ENCODE data around the gene SPDYE4.

SPDYE4 gene

DNA sequence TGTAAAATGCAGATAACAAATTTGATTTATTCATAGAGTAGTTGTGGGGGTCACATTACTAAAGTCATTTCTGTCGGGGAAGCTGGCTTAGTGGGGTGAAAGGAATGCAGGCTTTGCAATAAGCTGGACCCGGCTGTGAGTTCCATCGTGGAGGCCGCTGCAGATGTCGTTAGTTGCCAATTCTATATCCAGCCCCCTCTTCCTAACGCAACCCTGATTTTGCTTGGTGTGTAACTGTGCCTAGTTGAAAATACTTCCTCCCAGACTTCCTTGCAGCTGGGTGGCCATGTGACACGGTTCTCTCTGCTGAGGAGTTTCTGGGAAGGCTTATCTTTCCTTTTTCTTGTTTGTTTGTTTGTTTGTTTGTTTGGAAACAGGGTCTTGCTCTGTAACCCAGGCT, 36.3 kb upstream of the SPDYE4 start:
- Histone ChIP-seq H3K27me3 (ENCODE audit: insufficient read depth, poor library complexity, severe bottlenecking) (no peaks in the 10 kb centered on the region), H3K4me3 (replicated peaks; ENCODE audit: insufficient read depth, low read length) (no peak overlapping the region), H3K27ac (replicated peaks) (peak overlapping the region; percentile 67)
- DNase-seq (ENCODE audit: low read depth in 1 of 2, low spot score in 1 of 2): no peak
- no peak for TF ChIP-seq SPI1 (IDR thresholded peaks at IDR 0.05; ENCODE audit: borderline replicate concordance, low read depth)
- TF ChIP-seq, protein P1, sequence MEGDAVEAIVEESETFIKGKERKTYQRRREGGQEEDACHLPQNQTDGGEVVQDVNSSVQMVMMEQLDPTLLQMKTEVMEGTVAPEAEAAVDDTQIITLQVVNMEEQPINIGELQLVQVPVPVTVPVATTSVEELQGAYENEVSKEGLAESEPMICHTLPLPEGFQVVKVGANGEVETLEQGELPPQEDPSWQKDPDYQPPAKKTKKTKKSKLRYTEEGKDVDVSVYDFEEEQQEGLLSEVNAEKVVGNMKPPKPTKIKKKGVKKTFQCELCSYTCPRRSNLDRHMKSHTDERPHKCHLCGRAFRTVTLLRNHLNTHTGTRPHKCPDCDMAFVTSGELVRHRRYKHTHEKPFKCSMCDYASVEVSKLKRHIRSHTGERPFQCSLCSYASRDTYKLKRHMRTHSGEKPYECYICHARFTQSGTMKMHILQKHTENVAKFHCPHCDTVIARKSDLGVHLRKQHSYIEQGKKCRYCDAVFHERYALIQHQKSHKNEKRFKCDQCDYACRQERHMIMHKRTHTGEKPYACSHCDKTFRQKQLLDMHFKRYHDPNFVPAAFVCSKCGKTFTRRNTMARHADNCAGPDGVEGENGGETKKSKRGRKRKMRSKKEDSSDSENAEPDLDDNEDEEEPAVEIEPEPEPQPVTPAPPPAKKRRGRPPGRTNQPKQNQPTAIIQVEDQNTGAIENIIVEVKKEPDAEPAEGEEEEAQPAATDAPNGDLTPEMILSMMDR (IDR thresholded peaks at IDR 0.05; ENCODE audit: insufficient read depth, low read length): no peak

- H3K27me3 ChIP-seq (ENCODE audit: insufficient read depth, poor library complexity, severe bottlenecking): no peaks in the 10 kb centered on the region
- H3K4me3 ChIP-seq (replicated peaks; ENCODE audit: insufficient read depth, low read length): no peak overlapping the region
- peak; percentile 35 to 55 for DNase-seq (ENCODE audit: low read depth in 1 of 2, low spot score in 1 of 2)
- H3K27ac ChIP-seq (replicated peaks): peak overlapping the region; percentile 67
- TF ChIP-seq SPI1 (IDR thresholded peaks at IDR 0.05; ENCODE audit: borderline replicate concordance, low read depth) (peak; percentile 71), POLR2AphosphoS5 (IDR thresholded peaks at IDR 0.05; ENCODE audit: low read depth) (no peak), GABPA (IDR thresholded peaks at IDR 0.05; ENCODE audit: low read depth) (no peak)
- TF ChIP-seq, protein P2, sequence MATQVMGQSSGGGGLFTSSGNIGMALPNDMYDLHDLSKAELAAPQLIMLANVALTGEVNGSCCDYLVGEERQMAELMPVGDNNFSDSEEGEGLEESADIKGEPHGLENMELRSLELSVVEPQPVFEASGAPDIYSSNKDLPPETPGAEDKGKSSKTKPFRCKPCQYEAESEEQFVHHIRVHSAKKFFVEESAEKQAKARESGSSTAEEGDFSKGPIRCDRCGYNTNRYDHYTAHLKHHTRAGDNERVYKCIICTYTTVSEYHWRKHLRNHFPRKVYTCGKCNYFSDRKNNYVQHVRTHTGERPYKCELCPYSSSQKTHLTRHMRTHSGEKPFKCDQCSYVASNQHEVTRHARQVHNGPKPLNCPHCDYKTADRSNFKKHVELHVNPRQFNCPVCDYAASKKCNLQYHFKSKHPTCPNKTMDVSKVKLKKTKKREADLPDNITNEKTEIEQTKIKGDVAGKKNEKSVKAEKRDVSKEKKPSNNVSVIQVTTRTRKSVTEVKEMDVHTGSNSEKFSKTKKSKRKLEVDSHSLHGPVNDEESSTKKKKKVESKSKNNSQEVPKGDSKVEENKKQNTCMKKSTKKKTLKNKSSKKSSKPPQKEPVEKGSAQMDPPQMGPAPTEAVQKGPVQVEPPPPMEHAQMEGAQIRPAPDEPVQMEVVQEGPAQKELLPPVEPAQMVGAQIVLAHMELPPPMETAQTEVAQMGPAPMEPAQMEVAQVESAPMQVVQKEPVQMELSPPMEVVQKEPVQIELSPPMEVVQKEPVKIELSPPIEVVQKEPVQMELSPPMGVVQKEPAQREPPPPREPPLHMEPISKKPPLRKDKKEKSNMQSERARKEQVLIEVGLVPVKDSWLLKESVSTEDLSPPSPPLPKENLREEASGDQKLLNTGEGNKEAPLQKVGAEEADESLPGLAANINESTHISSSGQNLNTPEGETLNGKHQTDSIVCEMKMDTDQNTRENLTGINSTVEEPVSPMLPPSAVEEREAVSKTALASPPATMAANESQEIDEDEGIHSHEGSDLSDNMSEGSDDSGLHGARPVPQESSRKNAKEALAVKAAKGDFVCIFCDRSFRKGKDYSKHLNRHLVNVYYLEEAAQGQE (IDR thresholded peaks at IDR 0.05; ENCODE audit: insufficient replicate concordance, low read depth): no peak
- TF ChIP-seq, protein P1 (IDR thresholded peaks at IDR 0.05; ENCODE audit: insufficient read depth, low read length): no peak
Measured at GRCh38 chr17:8793649-8794048, 35.3 kb upstream of the SPDYE4 start.

GRCh38 chr17:8792646-8793045, 34.3 kb upstream of the SPDYE4 start:
- Histone ChIP-seq H3K27me3 (ENCODE audit: insufficient read depth, poor library complexity, severe bottlenecking) (no peaks in the 10 kb centered on the region), H3K27ac (replicated peaks) (no peak overlapping the region), H3K4me3 (replicated peaks; ENCODE audit: insufficient read depth, low read length) (no peak overlapping the region)
- DNase-seq (ENCODE audit: low read depth in 1 of 2, low spot score in 1 of 2): no peak
- TF ChIP-seq, protein P1 (IDR thresholded peaks at IDR 0.05; ENCODE audit: insufficient read depth, low read length): no peak
- no peak for TF ChIP-seq POLR2AphosphoS5 (IDR thresholded peaks at IDR 0.05; ENCODE audit: low read depth)
- no peak for TF ChIP-seq SPI1 (IDR thresholded peaks at IDR 0.05; ENCODE audit: borderline replicate concordance, low read depth)
- no peak for TF ChIP-seq GABPA (IDR thresholded peaks at IDR 0.05; ENCODE audit: low read depth)
- TF ChIP-seq, protein P2 (IDR thresholded peaks at IDR 0.05; ENCODE audit: insufficient replicate concordance, low read depth): no peak

DNA sequence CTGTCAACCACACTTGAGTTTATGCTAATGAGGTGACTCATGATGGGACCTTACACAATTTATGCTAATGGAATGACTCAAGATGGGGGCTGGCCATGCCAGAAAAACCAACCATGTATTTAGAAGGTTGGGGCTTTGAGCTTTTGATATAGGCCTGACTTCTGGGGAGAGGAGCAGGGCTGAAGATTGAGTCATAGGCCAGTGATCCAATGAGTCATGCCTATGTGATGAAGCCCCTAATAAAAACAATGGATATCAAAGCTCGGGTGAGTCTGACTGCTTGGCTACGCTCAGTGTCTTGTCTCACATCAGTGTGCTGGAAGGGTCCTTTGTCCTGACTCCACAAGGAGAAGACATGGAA, 33.5 kb upstream of the SPDYE4 start:
- no peak for DNase-seq (ENCODE audit: low read depth in 1 of 2, low spot score in 1 of 2)
- no peaks in the 10 kb centered on the region for H3K27me3 ChIP-seq (ENCODE audit: insufficient read depth, poor library complexity, severe bottlenecking)
- TF ChIP-seq, protein P1 (IDR thresholded peaks at IDR 0.05; ENCODE audit: insufficient read depth, low read length): no peak
- TF ChIP-seq, protein P2 (IDR thresholded peaks at IDR 0.05; ENCODE audit: insufficient replicate concordance, low read depth): no peak
- no peak for TF ChIP-seq SPI1 (IDR thresholded peaks at IDR 0.05; ENCODE audit: borderline replicate concordance, low read depth)
- no peak for TF ChIP-seq POLR2AphosphoS5 (IDR thresholded peaks at IDR 0.05; ENCODE audit: low read depth)
- no peak for TF ChIP-seq GABPA (IDR thresholded peaks at IDR 0.05; ENCODE audit: low read depth)
- H3K4me3 ChIP-seq (replicated peaks; ENCODE audit: insufficient read depth, low read length): no peak overlapping the region
- H3K27ac ChIP-seq (replicated peaks): no peak overlapping the region

Measured in HL-60 (cell line).